Natural killer cell (primary cell): ENCODE measurements around the gene ATRNL1. TPM values are rescaled to one million over a fixed set of nuclear protein-coding genes. Genes with fewer than 3 reads are reported as not detected.

Source experiments
- ATAC-seq, 3 donors: fragments of 150-1000 bp in 2 of 3; fragments of 200-7000 bp in 1 of 3; cut with Tn5 transposase; 1 replicate in 1 of 3; 2 replicates in 2 of 3; pipeline ENCODE4 v1.10.0; 2021; ENCODE audit warnings: mild to moderate bottlenecking in 2 of 3, moderate library complexity in 2 of 3
- DNase-seq, 2 donors: peaks; one replicate each; pipeline versions ENCODE4 v3.0.0 to v3.0.0-alpha.2; 2013 to 2021; ENCODE audit warnings: mixed read lengths in 1 of 2
- H3K27ac ChIP-seq: one replicate; pipeline ENCODE4 v1.5.1; 2013; ENCODE audit warnings: mild to moderate bottlenecking, low read length
- H3K27me3 ChIP-seq: one replicate; pipeline ENCODE4 v1.6.1; 2013; ENCODE audit warnings: low read length; ENCODE audit not compliant: control insufficient read depth, insufficient read depth
- H3K36me3 ChIP-seq: one replicate; pipeline ENCODE4 v1.6.1; 2013; ENCODE audit warnings: low read length; ENCODE audit not compliant: control insufficient read depth, insufficient read depth
- H3K4me1 ChIP-seq: one replicate; pipeline ENCODE4 v1.6.1; 2013; ENCODE audit warnings: low read length; ENCODE audit not compliant: control insufficient read depth, insufficient read depth
- H3K4me3 ChIP-seq: one replicate; pipeline ENCODE4 v1.5.1; 2013; ENCODE audit warnings: low read length
- H3K9me3 ChIP-seq: one replicate; pipeline ENCODE4 v1.6.1; 2013; ENCODE audit warnings: low read length; ENCODE audit not compliant: control insufficient read depth, insufficient read depth
- H3K27ac Mint-ChIP-seq, 2 donors: one replicate each; pipeline ENCODE4 v1.8.0; 2022; ENCODE audit warnings: mild to moderate bottlenecking in 2 of 2, mixed read lengths in 2 of 2, moderate library complexity in 1 of 2
- H3K27me3 Mint-ChIP-seq, 2 donors: one replicate each; pipeline ENCODE4 v1.8.0; 2022; ENCODE audit warnings: low read depth in 2 of 2, mixed read lengths in 2 of 2
- H3K36me3 Mint-ChIP-seq: one replicate; pipeline ENCODE4 v1.8.0; 2022; ENCODE audit warnings: mixed read lengths
- H3K4me1 Mint-ChIP-seq, 2 donors: one replicate each; pipeline ENCODE4 v1.8.0; 2022; ENCODE audit warnings: mixed read lengths in 2 of 2
- H3K4me3 Mint-ChIP-seq: one replicate; pipeline ENCODE4 v1.8.0; 2022; ENCODE audit warnings: mild to moderate bottlenecking, moderate library complexity, mixed read lengths
- H3K9me3 Mint-ChIP-seq, 2 donors: one replicate each; pipeline ENCODE4 v1.8.0; 2022; ENCODE audit warnings: mixed read lengths in 2 of 2
- CTCF ChIP-seq: fragments of 200-600 bp; IDR thresholded peaks from one replicate; pipeline ENCODE4 v1.8.0; 2022; ENCODE audit warnings: antibody characterized with exemption
- WGBS: methylation state at CpG from one replicate; pipeline ENCODE4 v1.1.7; 2013; ENCODE audit warnings: missing lambda C conversion rate; ENCODE audit not compliant: insufficient coverage; 5-methylcytosine and 5-hydroxymethylcytosine counted together
- intact Hi-C: fragments of 100-400 bp; cut with micrococcal nuclease; formaldehyde crosslinking; loops from one replicate; pipeline ENCODE4 v1.14.2; 2022
- total RNA-seq, 4 donors: library from RNA; stranded (reverse); fragments of 120-200 nt in 1 of 4; gene quantifications; one replicate each; pipeline versions ENCODE4 v1.2.3 to v1.2.4, GENCODE V29; 2013 to 2022

Gene ATRNL1
- total RNA-seq, 3 donors from 2014 or later (not counting 1 experiment from before 2014, with no cell fraction given), result not detected

GRCh38 chr10:115049960-115050359, 43.2 kb upstream of the ATRNL1 start:
- H3K4me3 ChIP-seq, result no peak overlapping the region
- no peaks in the 10 kb centered on the region for H3K36me3 ChIP-seq
- no peaks in the 10 kb centered on the region for H3K4me1 Mint-ChIP-seq
- H3K27ac ChIP-seq, result no peak overlapping the region
- H3K27me3 Mint-ChIP-seq, result peaks cover 0 to 2% of the 10 kb centered on the region in 2 donors
- no peak for ATAC-seq
- WGBS, result 44% methylated on average over 1 of the region's 3 CpGs
- H3K9me3 Mint-ChIP-seq, result no peaks in the 10 kb centered on the region
- no peak overlapping the region for H3K4me3 Mint-ChIP-seq
- no peaks in the 10 kb centered on the region for H3K9me3 ChIP-seq
- no peak for TF ChIP-seq CTCF
- intact Hi-C loops, result no loop called here
- no peaks in the 10 kb centered on the region for H3K4me1 ChIP-seq
- no peak for DNase-seq
- H3K36me3 Mint-ChIP-seq, result no peaks in the 10 kb centered on the region
- H3K27me3 ChIP-seq, result no peaks in the 10 kb centered on the region
- H3K27ac Mint-ChIP-seq, result no peak overlapping the region

GRCh38 chr10:115050375-115051010, 42.7 kb upstream of the ATRNL1 start:
- intact Hi-C loops, result no loop called here

GRCh38 chr10:115051216-115051615, 41.9 kb upstream of the ATRNL1 start:
- WGBS, result 92% methylated on average over 2 of the region's 2 CpGs
- Histone ChIP-seq H3K4me1 (no peaks in the 10 kb centered on the region), H3K27me3 (no peaks in the 10 kb centered on the region), H3K4me3 (no peak overlapping the region), H3K27ac (no peak overlapping the region), H3K9me3 (no peaks in the 10 kb centered on the region), H3K36me3 (no peaks in the 10 kb centered on the region)
- Mint-ChIP-seq H3K36me3 (no peaks in the 10 kb centered on the region), H3K9me3 (no peaks in the 10 kb centered on the region), H3K27me3 (peaks cover 0 to 2% of the 10 kb centered on the region in 2 donors), H3K27ac (no peak overlapping the region), H3K4me1 (no peaks in the 10 kb centered on the region), H3K4me3 (no peak overlapping the region)
- TF ChIP-seq CTCF, result no peak
- intact Hi-C loops, result no loop called here
- no peak for DNase-seq
- no peak for ATAC-seq

More at GRCh38 chr10:115050375-115051010, 42.7 kb upstream of the ATRNL1 start:
- no peak overlapping the region for H3K4me3 ChIP-seq
- no peaks in the 10 kb centered on the region for H3K9me3 Mint-ChIP-seq
- H3K27ac Mint-ChIP-seq, result no peak overlapping the region
- no peaks in the 10 kb centered on the region for H3K36me3 Mint-ChIP-seq
- no peaks in the 10 kb centered on the region for H3K36me3 ChIP-seq
- peaks cover 0 to 2% of the 10 kb centered on the region in 2 donors for H3K27me3 Mint-ChIP-seq
- WGBS, result 98% methylated on average over 3 of the region's 3 CpGs
- H3K4me1 ChIP-seq, result no peaks in the 10 kb centered on the region
- no peak overlapping the region for H3K4me3 Mint-ChIP-seq
- no peaks in the 10 kb centered on the region for H3K9me3 ChIP-seq
- no peaks in the 10 kb centered on the region for H3K4me1 Mint-ChIP-seq
- no peak for TF ChIP-seq CTCF
- no peak for ATAC-seq
- no peaks in the 10 kb centered on the region for H3K27me3 ChIP-seq
- no peak overlapping the region for H3K27ac ChIP-seq
- DNase-seq, result no peak

- Histone ChIP-seq H3K27ac (no peak overlapping the region), H3K36me3 (no peaks in the 10 kb centered on the region), H3K4me3 (no peak overlapping the region), H3K9me3 (no peaks in the 10 kb centered on the region), H3K4me1 (no peaks in the 10 kb centered on the region), H3K27me3 (no peaks in the 10 kb centered on the region)
- intact Hi-C loops, result no loop called here
- H3K27ac Mint-ChIP-seq, result no peak overlapping the region
- no peaks in the 10 kb centered on the region for H3K36me3 Mint-ChIP-seq
- 96% methylated on average over 2 of the region's 3 CpGs for WGBS
- TF ChIP-seq CTCF, result no peak
- ATAC-seq (no peak), DNase-seq (no peak)
- H3K9me3 Mint-ChIP-seq, result no peaks in the 10 kb centered on the region
- H3K4me3 Mint-ChIP-seq, result no peak overlapping the region
- no peaks in the 10 kb centered on the region for H3K4me1 Mint-ChIP-seq
- peaks cover 0 to 2% of the 10 kb centered on the region in 2 donors for H3K27me3 Mint-ChIP-seq
These were observed 40.9 kb upstream of the ATRNL1 start for GRCh38 chr10:115052226-115052625.
